HG03108 (cell line): Measurements from ENCODE around the gene FLNC.

Source experiments
- ATAC-seq: cut with Tn5 transposase; IDR thresholded peaks from one replicate; pipeline ENCODE4 v1.9.1; 2021; ENCODE audit warnings: moderate library complexity; ENCODE audit not compliant: unreplicated experiment

The FLNC gene

GRCh38 chr7:128843938-128844621 is 13.9 kb downstream of the FLNC start:
- ATAC-seq, result no peak

GRCh38 chr7:128844777-128845311 is 14.6 kb downstream of the FLNC start:
- no peak for ATAC-seq

GRCh38 chr7:128845475-128845874 is 15.3 kb downstream of the FLNC start:
- ATAC-seq, result no peak

- no peak for ATAC-seq
These were observed 15.8 kb downstream of the FLNC start for GRCh38 chr7:128845987-128846386.

- ATAC-seq, result no peak
These were observed 16.7 kb downstream of the FLNC start for GRCh38 chr7:128846781-128847444.

GRCh38 chr7:128847721-128848211 is 17.6 kb downstream of the FLNC start:
- ATAC-seq, result no peak

- ATAC-seq, result no peak
These were observed 18.3 kb downstream of the FLNC start for GRCh38 chr7:128848289-128849155.

GRCh38 chr7:128849156-128849515 is 18.9 kb downstream of the FLNC start:
- no peak for ATAC-seq

- ATAC-seq, result no peak
These were observed 19.7 kb downstream of the FLNC start for GRCh38 chr7:128849804-128850490.

- no peak for ATAC-seq
These were observed 22.5 kb downstream of the FLNC start for GRCh38 chr7:128852537-128853254.

- no peak for ATAC-seq
These were observed 23.6 kb downstream of the FLNC start for GRCh38 chr7:128853799-128854198.

GRCh38 chr7:128854396-128854795 is 24.2 kb downstream of the FLNC start:
- ATAC-seq, result no peak

- no peak for ATAC-seq
These were observed 25.4 kb downstream of the FLNC start for GRCh38 chr7:128855559-128855958.

- ATAC-seq, result no peak
These were observed 26.0 kb downstream of the FLNC start for GRCh38 chr7:128856001-128856718.

GRCh38 chr7:128858380-128859231 is 28.4 kb downstream of the FLNC start:
- no peak for ATAC-seq

- no peak for ATAC-seq
These were observed 29.3 kb downstream of the FLNC start for GRCh38 chr7:128859232-128860157.
